Measurements from ENCODE around the gene ABCC6. TPM values are rescaled to one million over a fixed set of nuclear protein-coding genes. Genes with fewer than 3 reads are reported as not detected.

Gene ABCC6
- total RNA-seq, 1 experiment from 2014 or later = 2.7 TPM

GRCh38 chr16:16166949-16167348, 56.3 kb downstream of the ABCC6 start:
- Histone ChIP-seq H3K27me3 (ENCODE audit: insufficient read depth, low read length) (no peaks in the 10 kb centered on the region), H3K27ac (ENCODE audit: low read depth, low read length) (no peak overlapping the region), H4K20me1 (ENCODE audit: insufficient read depth) (no peaks in the 10 kb centered on the region), H2AFZ (ENCODE audit: low read depth, low read length, poor library complexity, severe bottlenecking) (no peak overlapping the region), H3K4me3 (replicated peaks in 1 of 2; ENCODE audit: low read depth in 1 of 2, low read length in 2 of 2) (no peak overlapping the region), H3K9me2 (ENCODE audit: insufficient read depth) (no peaks in the 10 kb centered on the region), H3K36me3 (ENCODE audit: control insufficient read depth in 1 of 2, insufficient read depth in 2 of 2, low read length in 2 of 2) (no peaks in the 10 kb centered on the region), H3K4me2 (ENCODE audit: low read length) (no peak overlapping the region), H3K9ac (ENCODE audit: low read length) (no peak overlapping the region), H3K4me1 (ENCODE audit: control insufficient read depth in 1 of 2, insufficient read depth in 2 of 2, low read length in 2 of 2) (no peaks in the 10 kb centered on the region), H3K9me3 (ENCODE audit: control insufficient read depth in 1 of 2, insufficient read depth in 1 of 2, low read depth in 1 of 2, low read length in 2 of 2) (no peaks in the 10 kb centered on the region), H3K79me2 (ENCODE audit: insufficient read depth, low read length) (no peaks in the 10 kb centered on the region)
- TF ChIP-seq YY1 (IDR thresholded peaks at IDR 0.05; ENCODE audit: extremely low read depth, insufficient replicate concordance, low read depth, low read length) (no peak), ZBTB33 (IDR thresholded peaks at IDR 0.05; ENCODE audit: extremely low read depth, insufficient replicate concordance, low read length) (no peak), CBX3 (IDR thresholded peaks at IDR 0.05; ENCODE audit: low read depth) (no peak), POLR2A (IDR thresholded peaks at IDR 0.05; ENCODE audit: borderline replicate concordance, extremely low read depth, insufficient read depth, insufficient read length) (no peak), ELF1 (IDR thresholded peaks at IDR 0.05; ENCODE audit: borderline replicate concordance, low read depth) (no peak), CEBPB (IDR thresholded peaks at IDR 0.05; ENCODE audit: low read depth) (no peak), SP1 (IDR thresholded peaks at IDR 0.05; ENCODE audit: low read depth) (no peak), REST (IDR thresholded peaks at IDR 0.05; ENCODE audit: low read depth) (no peak), CTCF (IDR thresholded peaks at IDR 0.05 in 2 of 3, conservative IDR thresholded peaks at IDR 0.05 in 1 of 3; ENCODE audit: borderline replicate concordance in 1 of 3, insufficient read depth in 1 of 3, low read depth in 2 of 3, low read length in 2 of 3) (no peak), JUND (IDR thresholded peaks at IDR 0.05) (no peak)
- peak; percentile 76 for ATAC-seq
- BruUV-seq (replicated peaks) = no TSS peak
- POLR2A ChIA-PET = no interaction called here
- CTCF ChIA-PET = interaction anchor here (1.2 kb wide), 1 partner anchor 19 kb away, joined by 3 read pairs; no protein-coding TSS in a partner anchor
- intact Hi-C loops (cut with micrococcal nuclease) = no loop called here
- DNase-seq (ENCODE audit: low read depth, low spot score) = no peak
- RAD21 ChIA-PET (ENCODE audit: low non-redundant PET in 1 of 2, low total read pairs in 2 of 2, uncharacterized antibody in 2 of 2, unreplicated experiment in 2 of 2) = no interaction called here

Data from HCT116 (cell line).